HEK293 (cell line): ENCODE data around the gene GRIP1.
A peak's percentile ranks its signal among the peaks of the same experiment; 100 is the strongest.

ENCODE experiments used
- CTCF ChIA-PET: fragments of 350-600 bp; formaldehyde crosslinking; extraction: SDS; loops from one replicate; lab custom pipeline; 2021; ENCODE audit warnings: antibody characterized with exemption; lab: Yijun Ruan, JAX
- POLR2A ChIA-PET: fragments of 300-600 bp; formaldehyde crosslinking; extraction: SDS; loops from one replicate; lab custom pipeline; 2020; ENCODE audit warnings: antibody characterized with exemption, inconsistent platforms; lab: Yijun Ruan, JAX
- H3K27ac ChIP-seq: fragments of 200-500 bp; sonication (Bioruptor generic); 2 replicates; pipeline ENCODE4 v1.5.1; 2014; ENCODE audit warnings: low read depth, low read length, control low read depth, inconsistent platforms; ENCODE audit errors: extremely low read depth
- H3K36me3 ChIP-seq, 2 experiments: fragments of 200-500 bp in 1 of 2; sonication (Bioruptor generic) in 1 of 2; 1 replicate in 1 of 2; 2 replicates in 1 of 2; pipeline ENCODE4 v1.5.1; 2014 to 2017; ENCODE audit warnings: inconsistent platforms in 2 of 2, low read length in 2 of 2; ENCODE audit not compliant: control insufficient read depth in 2 of 2, insufficient read depth in 1 of 2
- H3K4me1 ChIP-seq: fragments of 200-500 bp; sonication (Bioruptor generic); 2 replicates; pipeline ENCODE4 v1.5.1; 2014; ENCODE audit warnings: mild to moderate bottlenecking, low read length, inconsistent platforms; ENCODE audit not compliant: control insufficient read depth, insufficient read depth
- H3K4me3 ChIP-seq: 2 replicates; pipeline ENCODE4 v1.5.1; 2011; ENCODE audit warnings: low read depth, mild to moderate bottlenecking, control low read depth, low read length, moderate library complexity
- H3K9me3 ChIP-seq: fragments of 200-500 bp; sonication (Bioruptor generic); 2 replicates; pipeline ENCODE4 v1.5.1; 2014; ENCODE audit warnings: low read depth, low read length, inconsistent platforms; ENCODE audit not compliant: control insufficient read depth, insufficient read depth
- BCL11B ChIP-seq: fragments of 450-650 bp; formaldehyde crosslinking; IDR thresholded peaks from 2 replicates; pipeline ENCODE4 v1.5.1; 2016; ENCODE audit warnings: low read depth, missing biosample characterization, missing genetic modification characterization
- EGR2 ChIP-seq: fragments of 450-650 bp; formaldehyde crosslinking; IDR thresholded peaks from 2 replicates; pipeline ENCODE4 v1.5.1; 2016; ENCODE audit warnings: low read depth, missing biosample characterization, missing genetic modification characterization
- GLIS1 ChIP-seq: fragments of 450-650 bp; formaldehyde crosslinking; IDR thresholded peaks from 2 replicates; pipeline ENCODE4 v1.5.1; 2016; ENCODE audit warnings: missing biosample characterization, missing genetic modification characterization
- ZFP3 ChIP-seq: fragments of 450-650 bp; formaldehyde crosslinking; IDR thresholded peaks from 2 replicates; pipeline ENCODE4 v1.5.1; 2016; ENCODE audit warnings: low read depth, missing biosample characterization, missing genetic modification characterization
- ZNF404 ChIP-seq: fragments of 450-650 bp; formaldehyde crosslinking; IDR thresholded peaks from 2 replicates; pipeline ENCODE4 v1.5.1; 2017; ENCODE audit warnings: missing biosample characterization, missing genetic modification characterization
- ZNF561 ChIP-seq: fragments of 450-650 bp; IDR thresholded peaks from 2 replicates; pipeline ENCODE4 v1.5.1; 2018; ENCODE audit warnings: missing biosample characterization, missing genetic modification characterization, borderline replicate concordance
- ZNF621 ChIP-seq: fragments of 450-650 bp; formaldehyde crosslinking; IDR thresholded peaks from 2 replicates; pipeline ENCODE4 v1.5.1; 2017; ENCODE audit warnings: missing biosample characterization, missing genetic modification characterization
- ZNF660 ChIP-seq: fragments of 450-650 bp; IDR thresholded peaks from 2 replicates; pipeline ENCODE4 v1.5.1; 2018; ENCODE audit warnings: missing biosample characterization, mild to moderate bottlenecking, missing genetic modification characterization
- ZNF701 ChIP-seq: fragments of 450-650 bp; formaldehyde crosslinking; IDR thresholded peaks from 2 replicates; pipeline ENCODE4 v1.5.1; 2016; ENCODE audit warnings: missing biosample characterization, missing genetic modification characterization
- ZNF707 ChIP-seq: fragments of 450-650 bp; formaldehyde crosslinking; IDR thresholded peaks from 2 replicates; pipeline ENCODE4 v1.5.1; 2016; ENCODE audit warnings: missing biosample characterization, missing genetic modification characterization
- ZNF76 ChIP-seq: fragments of 450-650 bp; formaldehyde crosslinking; IDR thresholded peaks from 2 replicates; pipeline ENCODE4; 2016; ENCODE audit warnings: low read depth, missing biosample characterization, missing genetic modification characterization, borderline replicate concordance
- ZNF768 ChIP-seq: fragments of 450-650 bp; formaldehyde crosslinking; IDR thresholded peaks from 2 replicates; pipeline ENCODE4 v1.5.1; 2018; ENCODE audit warnings: missing biosample characterization, mild to moderate bottlenecking, missing genetic modification characterization
- TF ChIP-seq, protein P1 (sequence below): fragments of 450-650 bp; formaldehyde crosslinking; IDR thresholded peaks from 2 replicates; pipeline ENCODE4 v1.5.1; 2016; ENCODE audit warnings: missing biosample characterization, missing genetic modification characterization
- TF ChIP-seq, protein P2 (sequence below): fragments of 450-650 bp; formaldehyde crosslinking; IDR thresholded peaks from 2 replicates; pipeline ENCODE4 v1.5.1; 2016; ENCODE audit warnings: missing biosample characterization, missing genetic modification characterization
- TF ChIP-seq, protein P3 (sequence below): fragments of 450-650 bp; formaldehyde crosslinking; conservative IDR thresholded peaks from 2 replicates; pipeline ENCODE4 v1.5.1; 2016; ENCODE audit warnings: low read depth, missing biosample characterization, missing genetic modification characterization
- TF ChIP-seq, protein P4 (sequence below): fragments of 450-650 bp; formaldehyde crosslinking; IDR thresholded peaks from 2 replicates; pipeline ENCODE4 v1.5.1; 2016; ENCODE audit warnings: missing biosample characterization, missing genetic modification characterization, borderline replicate concordance
- TF ChIP-seq, protein P5 (sequence below): fragments of 450-650 bp; formaldehyde crosslinking; IDR thresholded peaks from 2 replicates; pipeline ENCODE4 v1.5.1; 2016; ENCODE audit warnings: missing biosample characterization, missing genetic modification characterization

GRIP1 gene

DNA sequence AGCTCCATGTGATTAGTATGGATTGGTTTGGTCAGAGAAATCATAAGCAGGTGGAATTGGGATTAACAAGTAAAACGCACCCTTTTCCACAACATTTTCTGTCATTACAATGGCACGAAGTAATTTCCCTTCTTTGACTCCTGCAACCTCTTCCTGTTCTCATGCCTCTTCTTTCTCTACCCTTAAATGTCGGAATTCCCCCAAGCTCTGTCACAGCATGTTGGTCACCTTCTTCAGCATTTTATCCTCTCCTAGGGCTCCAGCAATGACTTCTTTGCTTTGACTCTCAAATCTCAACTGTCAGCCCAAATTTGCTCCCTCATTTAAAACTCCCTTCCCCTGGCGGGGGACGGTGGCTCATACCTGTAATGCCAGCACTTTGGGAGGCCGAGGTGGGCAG is 5.3 kb upstream of the GRIP1 start (continued):
- TF ChIP-seq, protein P1, sequence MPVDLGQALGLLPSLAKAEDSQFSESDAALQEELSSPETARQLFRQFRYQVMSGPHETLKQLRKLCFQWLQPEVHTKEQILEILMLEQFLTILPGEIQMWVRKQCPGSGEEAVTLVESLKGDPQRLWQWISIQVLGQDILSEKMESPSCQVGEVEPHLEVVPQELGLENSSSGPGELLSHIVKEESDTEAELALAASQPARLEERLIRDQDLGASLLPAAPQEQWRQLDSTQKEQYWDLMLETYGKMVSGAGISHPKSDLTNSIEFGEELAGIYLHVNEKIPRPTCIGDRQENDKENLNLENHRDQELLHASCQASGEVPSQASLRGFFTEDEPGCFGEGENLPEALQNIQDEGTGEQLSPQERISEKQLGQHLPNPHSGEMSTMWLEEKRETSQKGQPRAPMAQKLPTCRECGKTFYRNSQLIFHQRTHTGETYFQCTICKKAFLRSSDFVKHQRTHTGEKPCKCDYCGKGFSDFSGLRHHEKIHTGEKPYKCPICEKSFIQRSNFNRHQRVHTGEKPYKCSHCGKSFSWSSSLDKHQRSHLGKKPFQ, result no peak
- TF ChIP-seq GLIS1 (tag by site-specific recombination), result no peak
- TF ChIP-seq ZNF701, result no peak
- no peak for TF ChIP-seq ZNF404 (tag by site-specific recombination)
- TF ChIP-seq, protein P2, sequence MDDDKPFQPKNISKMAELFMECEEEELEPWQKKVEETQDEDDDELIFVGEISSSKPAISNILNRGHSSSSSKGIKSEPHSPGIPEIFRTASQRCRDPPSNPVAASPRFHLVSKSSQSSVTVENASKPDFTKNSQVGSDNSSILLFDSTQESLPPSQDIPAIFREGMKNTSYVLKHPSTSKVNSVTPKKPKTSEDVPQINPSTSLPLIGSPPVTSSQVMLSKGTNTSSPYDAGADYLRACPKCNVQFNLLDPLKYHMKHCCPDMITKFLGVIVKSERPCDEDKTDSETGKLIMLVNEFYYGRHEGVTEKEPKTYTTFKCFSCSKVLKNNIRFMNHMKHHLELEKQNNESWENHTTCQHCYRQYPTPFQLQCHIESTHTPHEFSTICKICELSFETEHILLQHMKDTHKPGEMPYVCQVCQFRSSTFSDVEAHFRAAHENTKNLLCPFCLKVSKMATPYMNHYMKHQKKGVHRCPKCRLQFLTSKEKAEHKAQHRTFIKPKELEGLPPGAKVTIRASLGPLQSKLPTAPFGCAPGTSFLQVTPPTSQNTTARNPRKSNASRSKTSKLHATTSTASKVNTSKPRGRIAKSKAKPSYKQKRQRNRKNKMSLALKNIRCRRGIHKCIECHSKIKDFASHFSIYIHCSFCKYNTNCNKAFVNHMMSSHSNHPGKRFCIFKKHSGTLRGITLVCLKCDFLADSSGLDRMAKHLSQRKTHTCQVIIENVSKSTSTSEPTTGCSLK (tag by site-specific recombination), result no peak
- TF ChIP-seq, protein P3, sequence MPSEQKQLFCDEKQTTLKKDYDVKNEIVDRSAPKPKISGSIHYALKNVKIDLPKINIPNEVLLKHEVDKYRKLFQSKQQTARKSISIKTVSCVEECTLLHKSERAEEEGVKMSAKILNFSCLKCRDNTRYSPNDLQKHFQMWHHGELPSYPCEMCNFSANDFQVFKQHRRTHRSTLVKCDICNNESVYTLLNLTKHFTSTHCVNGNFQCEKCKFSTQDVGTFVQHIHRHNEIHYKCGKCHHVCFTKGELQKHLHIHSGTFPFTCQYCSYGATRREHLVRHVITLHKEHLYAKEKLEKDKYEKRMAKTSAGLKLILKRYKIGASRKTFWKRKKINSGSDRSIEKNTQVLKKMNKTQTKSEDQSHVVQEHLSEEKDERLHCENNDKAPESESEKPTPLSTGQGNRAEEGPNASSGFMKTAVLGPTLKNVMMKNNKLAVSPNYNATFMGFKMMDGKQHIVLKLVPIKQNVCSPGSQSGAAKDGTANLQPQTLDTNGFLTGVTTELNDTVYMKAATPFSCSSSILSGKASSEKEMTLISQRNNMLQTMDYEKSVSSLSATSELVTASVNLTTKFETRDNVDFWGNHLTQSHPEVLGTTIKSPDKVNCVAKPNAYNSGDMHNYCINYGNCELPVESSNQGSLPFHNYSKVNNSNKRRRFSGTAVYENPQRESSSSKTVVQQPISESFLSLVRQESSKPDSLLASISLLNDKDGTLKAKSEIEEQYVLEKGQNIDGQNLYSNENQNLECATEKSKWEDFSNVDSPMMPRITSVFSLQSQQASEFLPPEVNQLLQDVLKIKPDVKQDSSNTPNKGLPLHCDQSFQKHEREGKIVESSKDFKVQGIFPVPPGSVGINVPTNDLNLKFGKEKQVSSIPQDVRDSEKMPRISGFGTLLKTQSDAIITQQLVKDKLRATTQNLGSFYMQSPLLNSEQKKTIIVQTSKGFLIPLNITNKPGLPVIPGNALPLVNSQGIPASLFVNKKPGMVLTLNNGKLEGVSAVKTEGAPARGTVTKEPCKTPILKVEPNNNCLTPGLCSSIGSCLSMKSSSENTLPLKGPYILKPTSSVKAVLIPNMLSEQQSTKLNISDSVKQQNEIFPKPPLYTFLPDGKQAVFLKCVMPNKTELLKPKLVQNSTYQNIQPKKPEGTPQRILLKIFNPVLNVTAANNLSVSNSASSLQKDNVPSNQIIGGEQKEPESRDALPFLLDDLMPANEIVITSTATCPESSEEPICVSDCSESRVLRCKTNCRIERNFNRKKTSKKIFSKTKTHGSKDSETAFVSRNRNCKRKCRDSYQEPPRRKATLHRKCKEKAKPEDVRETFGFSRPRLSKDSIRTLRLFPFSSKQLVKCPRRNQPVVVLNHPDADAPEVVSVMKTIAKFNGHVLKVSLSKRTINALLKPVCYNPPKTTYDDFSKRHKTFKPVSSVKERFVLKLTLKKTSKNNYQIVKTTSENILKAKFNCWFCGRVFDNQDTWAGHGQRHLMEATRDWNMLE, result no peak
- no peak for TF ChIP-seq ZNF660 (tag by site-specific recombination)
- TF ChIP-seq ZNF561 (tag by site-specific recombination), result no peak
- TF ChIP-seq ZNF621 (tag by site-specific recombination), result no peak
- TF ChIP-seq ZNF707 (tag by site-specific recombination), result no peak

DNA sequence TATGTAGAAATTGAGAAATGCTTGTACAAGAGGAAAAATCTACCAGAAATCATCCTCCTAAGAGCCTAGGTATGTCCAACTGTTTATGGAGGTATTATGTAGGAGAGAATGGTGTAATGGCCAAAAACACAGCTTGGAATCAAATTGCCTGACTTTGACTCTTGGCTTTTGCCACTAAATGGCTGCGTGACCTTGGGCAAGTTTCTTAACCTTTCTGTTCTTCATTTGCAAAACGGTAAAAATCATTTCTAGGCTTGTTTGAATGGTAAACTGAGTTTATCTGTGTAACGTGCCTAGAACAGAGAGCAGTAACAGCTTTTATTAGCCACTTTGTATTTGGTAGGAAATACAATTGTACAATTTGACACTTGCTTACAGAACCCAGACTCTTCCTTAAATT is 4.9 kb upstream of the GRIP1 start:
- Histone ChIP-seq H3K36me3 (no peaks in the 10 kb centered on the region), H3K9me3 (no peaks in the 10 kb centered on the region), H3K4me3 (no peak overlapping the region), H3K4me1 (0 out of 2 replicates have a peak, but pooled peaks cover 2% of the 10 kb centered on the region), H3K27ac (no peak overlapping the region)
- CTCF ChIA-PET, result interaction anchor here (0.7 to 1.3 kb wide), 2 partner anchors 12 to 167 kb away, joined by 3 to 5 read pairs; no protein-coding TSS in a partner anchor
- TF ChIP-seq, protein P4, sequence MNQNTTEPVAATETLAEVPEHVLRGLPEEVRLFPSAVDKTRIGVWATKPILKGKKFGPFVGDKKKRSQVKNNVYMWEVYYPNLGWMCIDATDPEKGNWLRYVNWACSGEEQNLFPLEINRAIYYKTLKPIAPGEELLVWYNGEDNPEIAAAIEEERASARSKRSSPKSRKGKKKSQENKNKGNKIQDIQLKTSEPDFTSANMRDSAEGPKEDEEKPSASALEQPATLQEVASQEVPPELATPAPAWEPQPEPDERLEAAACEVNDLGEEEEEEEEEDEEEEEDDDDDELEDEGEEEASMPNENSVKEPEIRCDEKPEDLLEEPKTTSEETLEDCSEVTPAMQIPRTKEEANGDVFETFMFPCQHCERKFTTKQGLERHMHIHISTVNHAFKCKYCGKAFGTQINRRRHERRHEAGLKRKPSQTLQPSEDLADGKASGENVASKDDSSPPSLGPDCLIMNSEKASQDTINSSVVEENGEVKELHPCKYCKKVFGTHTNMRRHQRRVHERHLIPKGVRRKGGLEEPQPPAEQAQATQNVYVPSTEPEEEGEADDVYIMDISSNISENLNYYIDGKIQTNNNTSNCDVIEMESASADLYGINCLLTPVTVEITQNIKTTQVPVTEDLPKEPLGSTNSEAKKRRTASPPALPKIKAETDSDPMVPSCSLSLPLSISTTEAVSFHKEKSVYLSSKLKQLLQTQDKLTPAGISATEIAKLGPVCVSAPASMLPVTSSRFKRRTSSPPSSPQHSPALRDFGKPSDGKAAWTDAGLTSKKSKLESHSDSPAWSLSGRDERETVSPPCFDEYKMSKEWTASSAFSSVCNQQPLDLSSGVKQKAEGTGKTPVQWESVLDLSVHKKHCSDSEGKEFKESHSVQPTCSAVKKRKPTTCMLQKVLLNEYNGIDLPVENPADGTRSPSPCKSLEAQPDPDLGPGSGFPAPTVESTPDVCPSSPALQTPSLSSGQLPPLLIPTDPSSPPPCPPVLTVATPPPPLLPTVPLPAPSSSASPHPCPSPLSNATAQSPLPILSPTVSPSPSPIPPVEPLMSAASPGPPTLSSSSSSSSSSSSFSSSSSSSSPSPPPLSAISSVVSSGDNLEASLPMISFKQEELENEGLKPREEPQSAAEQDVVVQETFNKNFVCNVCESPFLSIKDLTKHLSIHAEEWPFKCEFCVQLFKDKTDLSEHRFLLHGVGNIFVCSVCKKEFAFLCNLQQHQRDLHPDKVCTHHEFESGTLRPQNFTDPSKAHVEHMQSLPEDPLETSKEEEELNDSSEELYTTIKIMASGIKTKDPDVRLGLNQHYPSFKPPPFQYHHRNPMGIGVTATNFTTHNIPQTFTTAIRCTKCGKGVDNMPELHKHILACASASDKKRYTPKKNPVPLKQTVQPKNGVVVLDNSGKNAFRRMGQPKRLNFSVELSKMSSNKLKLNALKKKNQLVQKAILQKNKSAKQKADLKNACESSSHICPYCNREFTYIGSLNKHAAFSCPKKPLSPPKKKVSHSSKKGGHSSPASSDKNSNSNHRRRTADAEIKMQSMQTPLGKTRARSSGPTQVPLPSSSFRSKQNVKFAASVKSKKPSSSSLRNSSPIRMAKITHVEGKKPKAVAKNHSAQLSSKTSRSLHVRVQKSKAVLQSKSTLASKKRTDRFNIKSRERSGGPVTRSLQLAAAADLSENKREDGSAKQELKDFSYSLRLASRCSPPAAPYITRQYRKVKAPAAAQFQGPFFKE, result no peak
- TF ChIP-seq ZNF76 (tag by site-specific recombination), result no peak
- TF ChIP-seq, protein P5, sequence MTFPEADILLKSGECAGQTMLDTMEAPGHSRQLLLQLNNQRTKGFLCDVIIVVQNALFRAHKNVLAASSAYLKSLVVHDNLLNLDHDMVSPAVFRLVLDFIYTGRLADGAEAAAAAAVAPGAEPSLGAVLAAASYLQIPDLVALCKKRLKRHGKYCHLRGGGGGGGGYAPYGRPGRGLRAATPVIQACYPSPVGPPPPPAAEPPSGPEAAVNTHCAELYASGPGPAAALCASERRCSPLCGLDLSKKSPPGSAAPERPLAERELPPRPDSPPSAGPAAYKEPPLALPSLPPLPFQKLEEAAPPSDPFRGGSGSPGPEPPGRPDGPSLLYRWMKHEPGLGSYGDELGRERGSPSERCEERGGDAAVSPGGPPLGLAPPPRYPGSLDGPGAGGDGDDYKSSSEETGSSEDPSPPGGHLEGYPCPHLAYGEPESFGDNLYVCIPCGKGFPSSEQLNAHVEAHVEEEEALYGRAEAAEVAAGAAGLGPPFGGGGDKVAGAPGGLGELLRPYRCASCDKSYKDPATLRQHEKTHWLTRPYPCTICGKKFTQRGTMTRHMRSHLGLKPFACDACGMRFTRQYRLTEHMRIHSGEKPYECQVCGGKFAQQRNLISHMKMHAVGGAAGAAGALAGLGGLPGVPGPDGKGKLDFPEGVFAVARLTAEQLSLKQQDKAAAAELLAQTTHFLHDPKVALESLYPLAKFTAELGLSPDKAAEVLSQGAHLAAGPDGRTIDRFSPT (tag by site-specific recombination), result no peak
- TF ChIP-seq ZFP3 (tag by site-specific recombination), result no peak
- no peak for TF ChIP-seq GLIS1 (tag by site-specific recombination)
- TF ChIP-seq EGR2 (tag by site-specific recombination), result no peak
- TF ChIP-seq BCL11B, result no peak
- TF ChIP-seq ZNF768, result peak; percentile 46; the same call in 1 of the 2 replicates
- POLR2A ChIA-PET, result no interaction called here
